ENCODE results near the gene TRIM6. TPM values are rescaled to one million over a fixed set of nuclear protein-coding genes. Genes with fewer than 3 reads are reported as not detected.
"Not testable (repeated sequence)": the region's sequence is repeated elsewhere in the genome, so short reads cannot be mapped to it uniquely, and the experiment has no call there.

TRIM6 gene
- total RNA-seq, 1 experiment from 2014 or later: 10.1 TPM

DNA sequence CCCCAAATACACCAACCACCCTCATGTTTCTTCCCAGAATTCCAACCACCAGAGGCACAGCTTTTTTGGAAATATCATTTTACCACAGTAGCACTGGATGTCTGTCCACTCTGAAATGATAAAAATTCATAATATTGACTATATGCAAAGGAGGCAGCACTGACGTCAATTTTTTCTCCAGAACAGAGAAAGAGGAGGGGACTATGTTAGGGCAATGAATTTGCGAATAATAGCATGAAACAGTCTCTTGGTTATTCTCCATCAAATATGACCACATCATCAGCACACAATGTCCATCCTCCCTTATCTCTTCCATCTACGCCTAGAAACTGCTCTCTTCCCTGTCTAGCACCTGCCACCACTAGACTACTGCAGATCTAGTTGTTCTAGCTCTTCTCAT, 49.7 kb downstream of the TRIM6 start:
- intact Hi-C loops (cut with micrococcal nuclease): no loop called here

DNA sequence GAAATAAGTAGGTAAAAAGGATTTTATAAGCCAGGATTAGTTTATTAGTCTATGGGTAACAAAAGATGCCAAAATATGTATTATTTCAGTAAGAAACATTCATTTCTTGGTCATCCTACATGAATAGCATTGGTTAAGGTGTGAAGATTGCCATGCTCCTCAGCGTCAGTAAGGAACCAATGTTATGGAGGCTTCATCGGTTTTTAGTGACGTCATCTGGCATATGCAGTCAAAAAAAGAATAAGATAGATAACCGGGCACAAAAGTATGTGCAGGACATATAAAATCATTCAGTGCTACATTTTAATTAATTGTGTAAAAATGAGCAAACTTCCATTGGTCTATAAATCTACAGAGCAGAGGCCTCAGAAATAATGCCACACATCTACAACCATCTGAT, 59.0 kb downstream of the TRIM6 start:
- no peaks in the 10 kb centered on the region for H4K20me1 ChIP-seq (ENCODE audit: low read length)
- no peak overlapping the region for H2AFZ ChIP-seq (ENCODE audit: low read length)
- intact Hi-C loops (cut with micrococcal nuclease): no loop called here
- H3K9ac ChIP-seq (ENCODE audit: low read length): no peak overlapping the region
- H3K9me2 ChIP-seq (replicated peaks; ENCODE audit: low read length): no peaks in the 10 kb centered on the region
- no peak for ATAC-seq
- no peaks in the 10 kb centered on the region for H3K9me3 ChIP-seq (ENCODE audit: low read length)
- TF ChIP-seq EZH2phosphoT487 (IDR thresholded peaks at IDR 0.05; ENCODE audit: borderline replicate concordance, low read length) (no peak), EZH2 (IDR thresholded peaks at IDR 0.05; ENCODE audit: low read length, unreplicated experiment) (no peak)
- TF ChIP-seq, protein P1, sequence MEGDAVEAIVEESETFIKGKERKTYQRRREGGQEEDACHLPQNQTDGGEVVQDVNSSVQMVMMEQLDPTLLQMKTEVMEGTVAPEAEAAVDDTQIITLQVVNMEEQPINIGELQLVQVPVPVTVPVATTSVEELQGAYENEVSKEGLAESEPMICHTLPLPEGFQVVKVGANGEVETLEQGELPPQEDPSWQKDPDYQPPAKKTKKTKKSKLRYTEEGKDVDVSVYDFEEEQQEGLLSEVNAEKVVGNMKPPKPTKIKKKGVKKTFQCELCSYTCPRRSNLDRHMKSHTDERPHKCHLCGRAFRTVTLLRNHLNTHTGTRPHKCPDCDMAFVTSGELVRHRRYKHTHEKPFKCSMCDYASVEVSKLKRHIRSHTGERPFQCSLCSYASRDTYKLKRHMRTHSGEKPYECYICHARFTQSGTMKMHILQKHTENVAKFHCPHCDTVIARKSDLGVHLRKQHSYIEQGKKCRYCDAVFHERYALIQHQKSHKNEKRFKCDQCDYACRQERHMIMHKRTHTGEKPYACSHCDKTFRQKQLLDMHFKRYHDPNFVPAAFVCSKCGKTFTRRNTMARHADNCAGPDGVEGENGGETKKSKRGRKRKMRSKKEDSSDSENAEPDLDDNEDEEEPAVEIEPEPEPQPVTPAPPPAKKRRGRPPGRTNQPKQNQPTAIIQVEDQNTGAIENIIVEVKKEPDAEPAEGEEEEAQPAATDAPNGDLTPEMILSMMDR (conservative IDR thresholded peaks at IDR 0.05; ENCODE audit: low read depth, low read length): no peak
- no peak for DNase-seq
- no peak overlapping the region for H3K4me3 ChIP-seq (ENCODE audit: low read length)
- no peaks in the 10 kb centered on the region for H3K79me2 ChIP-seq (ENCODE audit: low read length)
- no peaks in the 10 kb centered on the region for H3K36me3 ChIP-seq (ENCODE audit: low read depth, low read length)
- H3K4me1 ChIP-seq (ENCODE audit: insufficient read depth, low read length): no peaks in the 10 kb centered on the region
- CTCF ChIA-PET: no interaction called here
- H3K27ac ChIP-seq (ENCODE audit: low read length): no peak overlapping the region
- POLR2A ChIA-PET (ENCODE audit: unreplicated experiment): no interaction called here
- no peaks in the 10 kb centered on the region for H3K27me3 ChIP-seq (ENCODE audit: low read length)
- no peaks in the 10 kb centered on the region for H3F3A ChIP-seq (ENCODE audit: low read length, unreplicated experiment)
- no TSS peak for BruUV-seq (replicated peaks)
- no peak overlapping the region for H3K4me2 ChIP-seq (ENCODE audit: low read length)

More for the DNA sequence above, 49.7 kb downstream of the TRIM6 start:
- H3K9ac ChIP-seq (ENCODE audit: low read length): no peak overlapping the region
- ChIA-PET POLR2A (ENCODE audit: unreplicated experiment) (no interaction called here), CTCF (no interaction called here)
- no peak for TF ChIP-seq EZH2phosphoT487 (IDR thresholded peaks at IDR 0.05; ENCODE audit: borderline replicate concordance, low read length)
- TF ChIP-seq, protein P1 (conservative IDR thresholded peaks at IDR 0.05; ENCODE audit: low read depth, low read length): no peak
- no peak for TF ChIP-seq EZH2 (IDR thresholded peaks at IDR 0.05; ENCODE audit: low read length, unreplicated experiment)
- no peaks in the 10 kb centered on the region for H3K79me2 ChIP-seq (ENCODE audit: low read length)
- BruUV-seq (replicated peaks): no TSS peak
- no peaks in the 10 kb centered on the region for H3F3A ChIP-seq (ENCODE audit: low read length, unreplicated experiment)
- no peaks in the 10 kb centered on the region for H3K27me3 ChIP-seq (ENCODE audit: low read length)
- no peaks in the 10 kb centered on the region for H4K20me1 ChIP-seq (ENCODE audit: low read length)
- H3K4me3 ChIP-seq (ENCODE audit: low read length): no peak overlapping the region
- DNase-seq: no peak
- no peak overlapping the region for H2AFZ ChIP-seq (ENCODE audit: low read length)
- no peaks in the 10 kb centered on the region for H3K36me3 ChIP-seq (ENCODE audit: low read depth, low read length)
- no peaks in the 10 kb centered on the region for H3K4me1 ChIP-seq (ENCODE audit: insufficient read depth, low read length)
- no peak overlapping the region for H3K27ac ChIP-seq (ENCODE audit: low read length)
- no peaks in the 10 kb centered on the region for H3K9me3 ChIP-seq (ENCODE audit: low read length)
- no peaks in the 10 kb centered on the region for H3K9me2 ChIP-seq (replicated peaks; ENCODE audit: low read length)
- H3K4me2 ChIP-seq (ENCODE audit: low read length): no peak overlapping the region
- ATAC-seq: no peak

DNA sequence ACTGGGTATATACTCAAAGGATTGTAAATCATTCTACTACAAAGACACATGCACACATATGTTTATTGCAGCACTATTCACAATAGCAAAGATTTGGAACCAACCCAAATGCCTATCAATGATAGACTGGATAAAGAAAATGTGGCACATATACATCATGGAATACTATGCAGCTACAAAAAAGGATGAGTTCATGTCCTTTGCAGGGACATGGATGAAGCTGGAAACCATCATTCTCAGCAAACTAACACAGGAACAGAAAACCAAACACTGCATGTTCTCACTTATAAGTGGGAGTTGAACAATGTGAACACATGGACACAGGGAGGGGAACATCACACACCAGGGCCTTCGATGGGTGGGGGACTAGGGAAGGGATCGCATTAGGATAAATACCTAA, 60.5 kb downstream of the TRIM6 start:
- H3K27ac ChIP-seq (ENCODE audit: low read length); POLR2A ChIA-PET (ENCODE audit: unreplicated experiment); H4K20me1 ChIP-seq (ENCODE audit: low read length); H3K9me2 ChIP-seq (replicated peaks; ENCODE audit: low read length); BruUV-seq (replicated peaks); H3K36me3 ChIP-seq (ENCODE audit: low read depth, low read length); intact Hi-C loops (cut with micrococcal nuclease); ATAC-seq; CTCF ChIA-PET; H3K27me3 ChIP-seq (ENCODE audit: low read length); H3K4me1 ChIP-seq (ENCODE audit: insufficient read depth, low read length); H3K79me2 ChIP-seq (ENCODE audit: low read length); H3F3A ChIP-seq (ENCODE audit: low read length, unreplicated experiment); H2AFZ ChIP-seq (ENCODE audit: low read length); H3K9me3 ChIP-seq (ENCODE audit: low read length); H3K4me2 ChIP-seq (ENCODE audit: low read length); H3K9ac ChIP-seq (ENCODE audit: low read length); H3K4me3 ChIP-seq (ENCODE audit: low read length); DNase-seq: not testable (repeated sequence)

All from PC-3 (cell line).